Measurements from ENCODE around the gene IGSF5.

IGSF5 gene

GRCh38 chr21:39781331-39781730, 36.3 kb downstream of the IGSF5 start:
- TF ChIP-seq CTCF (IDR thresholded peaks at IDR 0.05): no peak

- peak; percentile 98 for TF ChIP-seq CTCF (IDR thresholded peaks at IDR 0.05)
These were observed 43.4 kb downstream of the IGSF5 start for GRCh38 chr21:39788383-39788782.

GRCh38 chr21:39796466-39796865, 51.5 kb downstream of the IGSF5 start:
- TF ChIP-seq CTCF (IDR thresholded peaks at IDR 0.05): no peak

- no peak for TF ChIP-seq CTCF (IDR thresholded peaks at IDR 0.05)
These were observed 54.2 kb downstream of the IGSF5 start for GRCh38 chr21:39799178-39799577.

GRCh38 chr21:39800311-39800710, 55.3 kb downstream of the IGSF5 start:
- TF ChIP-seq CTCF (IDR thresholded peaks at IDR 0.05): no peak

GRCh38 chr21:39802217-39802616, 57.2 kb downstream of the IGSF5 start:
- TF ChIP-seq CTCF (IDR thresholded peaks at IDR 0.05): no peak

- TF ChIP-seq CTCF (IDR thresholded peaks at IDR 0.05): no peak
These were observed 58.4 kb downstream of the IGSF5 start for GRCh38 chr21:39803393-39803792.

- TF ChIP-seq CTCF (IDR thresholded peaks at IDR 0.05): no peak
These were observed 59.3 kb downstream of the IGSF5 start for GRCh38 chr21:39804240-39804639.
